AG04450 (cell line): ENCODE measurements around the gene PRAC1. TPM values are rescaled to one million over a fixed set of nuclear protein-coding genes. Genes with fewer than 3 reads are reported as not detected.

Experiments used
- CTCF ChIA-PET: fragments of 300-600, 350-600 bp; formaldehyde crosslinking; extraction: SDS; loops from one replicate; lab custom pipeline; 2022; ENCODE audit warnings: antibody characterized with exemption, inconsistent platforms; lab: Charles Lee
- POLR2A ChIA-PET: fragments of 350-600 bp; formaldehyde crosslinking; extraction: SDS; loops from one replicate; lab custom pipeline; 2021; ENCODE audit warnings: antibody characterized with exemption, inconsistent platforms; lab: Yijun Ruan, JAX
- DNase-seq: peaks from one replicate; pipeline ENCODE4 v3.0.0-alpha.2; 2011; ENCODE audit warnings: low read depth, low spot score
- H3K27ac ChIP-seq: one replicate; pipeline ENCODE4 v1.5.1; 2012; ENCODE audit warnings: low read depth, low read length, control low read depth
- H3K27me3 ChIP-seq: one replicate; pipeline ENCODE4 v1.6.0; 2012; ENCODE audit warnings: low read length; ENCODE audit not compliant: control insufficient read depth, insufficient read depth
- H3K4me3 ChIP-seq: 2 replicates; pipeline ENCODE4 v1.5.1; 2011; ENCODE audit warnings: mild to moderate bottlenecking, low read depth, low read length, control low read depth
- H3K9me3 ChIP-seq: 2 replicates; pipeline ENCODE4 v1.5.1; 2012; ENCODE audit warnings: low read length; ENCODE audit not compliant: control insufficient read depth, insufficient read depth
- CTCF ChIP-seq: IDR thresholded peaks from 2 replicates; pipeline ENCODE4 v1.5.1; 2011; ENCODE audit warnings: low read depth, low read length, control low read depth, inconsistent platforms
- polyA plus RNA-seq: library from polyadenylated mRNA; depleted of rRNA; stranded (reverse); fragments of >200 nt; gene quantifications from 2 replicates; pipeline ENCODE4 v1.2.3, GENCODE V29; 2011; rRNA removed
- small RNA-seq: library from RNA; depleted of rRNA; stranded (forward); fragments of <200 nt; gene quantifications from one replicate; pipeline ENCODE3, GENCODE V24; 2012; ENCODE audit warnings: low read depth; ENCODE audit not compliant: insufficient read length

The PRAC1 gene
- polyA plus RNA-seq, 1 experiment, result not detected

- H3K27me3 ChIP-seq, result peaks cover 28% of the 10 kb centered on the region
- no peak overlapping the region for H3K27ac ChIP-seq
- DNase-seq, result no peak
- CTCF ChIA-PET, result interaction anchor here (0.7 to 1.6 kb wide), 4 partner anchors 41 to 355 kb away, joined by 3 to 19 read pairs (median 4); no protein-coding TSS in a partner anchor
- H3K4me3 ChIP-seq, result no peak overlapping the region
- TF ChIP-seq CTCF, result no peak
- POLR2A ChIA-PET, result no interaction called here
- H3K9me3 ChIP-seq, result peaks cover 3% of the 10 kb centered on the region; the same call in 1 of the 2 replicates
These were observed 45.3 kb downstream of the PRAC1 start for GRCh38 chr17:48676963-48677558.

GRCh38 chr17:48672340-48672739, 50.0 kb downstream of the PRAC1 start:
- Histone ChIP-seq H3K9me3 (no peaks in the 10 kb centered on the region), H3K4me3 (no peak overlapping the region), H3K27ac (no peak overlapping the region), H3K27me3 (peaks cover 18% of the 10 kb centered on the region)
- no peak for TF ChIP-seq CTCF
- POLR2A ChIA-PET, result no interaction called here
- CTCF ChIA-PET, result interaction anchor here (0.6 to 3.7 kb wide), 11 partner anchors 8 to 217 kb away, joined by 3 to 19 read pairs (median 6); no protein-coding TSS in a partner anchor
- DNase-seq, result no peak

Small RNA genes within 50 kb of the gene (small RNA-seq; reads per million reads assigned to genes)
- gene AC091179.2, result not detected
- not detected for gene COX6B1P2
- not detected for gene MIR3185
- not detected for gene RF02132
- not detected for gene RF02133
- gene RN7SL125P, result not detected

Other genes starting within 250 kb of the PRAC1 start
- gene HOXB1, start 191.5 kb downstream of the PRAC1 start, polyA plus RNA-seq, result not detected in 2 replicates
- 16.3 and 17.9 TPM in 2 replicates for gene HOXB2, start 177.4 kb downstream of the PRAC1 start, polyA plus RNA-seq
- 5.8 and 6.1 TPM in 2 replicates for gene HOXB4, start 144.2 kb downstream of the PRAC1 start, polyA plus RNA-seq
- gene HOXB3, start 132.3 kb downstream of the PRAC1 start, polyA plus RNA-seq, result 28.3 and 33.0 TPM in 2 replicates
- 9.4 and 9.8 TPM in 2 replicates for gene HOXB5, start 128.7 kb downstream of the PRAC1 start, polyA plus RNA-seq
- 15.4 and 20.4 TPM in 2 replicates for gene HOXB6, start 117.5 kb downstream of the PRAC1 start, polyA plus RNA-seq
- gene HOXB7, start 111.5 kb downstream of the PRAC1 start, polyA plus RNA-seq, result 10.1 and 11.3 TPM in 2 replicates
- gene HOXB8, start 107.2 kb downstream of the PRAC1 start, polyA plus RNA-seq, result 0.87 and 0.97 TPM in 2 replicates
- 0.02 TPM in 1 of 2 replicates, not detected in the other for gene HOXB9, start 96.2 kb downstream of the PRAC1 start, polyA plus RNA-seq
- gene PRAC2, start 667 bp upstream of the PRAC1 start, polyA plus RNA-seq, result not detected in 2 replicates
- not detected in 2 replicates for gene HOXB13, start 6.2 kb upstream of the PRAC1 start, polyA plus RNA-seq
- 0.04 and 0.06 TPM in 2 replicates for gene TTLL6, start 94.7 kb upstream of the PRAC1 start, polyA plus RNA-seq
- 102 and 130 TPM in 2 replicates for gene CALCOCO2, start 108.5 kb upstream of the PRAC1 start, polyA plus RNA-seq
- gene ATP5MC1, start 170.3 kb upstream of the PRAC1 start, polyA plus RNA-seq, result 92.5 and 135 TPM in 2 replicates
- 176 and 178 TPM in 2 replicates for gene UBE2Z, start 185.9 kb upstream of the PRAC1 start, polyA plus RNA-seq
- 116 and 119 TPM in 2 replicates for gene SNF8, start 222.3 kb upstream of the PRAC1 start, polyA plus RNA-seq
- 0.25 and 0.38 TPM in 2 replicates for gene GIP, start 246.1 kb upstream of the PRAC1 start, polyA plus RNA-seq